ENCODE measurements around the gene CNTNAP5.
A peak's percentile ranks its signal among the peaks of the same experiment; 100 is the strongest.

The CNTNAP5 gene

DNA sequence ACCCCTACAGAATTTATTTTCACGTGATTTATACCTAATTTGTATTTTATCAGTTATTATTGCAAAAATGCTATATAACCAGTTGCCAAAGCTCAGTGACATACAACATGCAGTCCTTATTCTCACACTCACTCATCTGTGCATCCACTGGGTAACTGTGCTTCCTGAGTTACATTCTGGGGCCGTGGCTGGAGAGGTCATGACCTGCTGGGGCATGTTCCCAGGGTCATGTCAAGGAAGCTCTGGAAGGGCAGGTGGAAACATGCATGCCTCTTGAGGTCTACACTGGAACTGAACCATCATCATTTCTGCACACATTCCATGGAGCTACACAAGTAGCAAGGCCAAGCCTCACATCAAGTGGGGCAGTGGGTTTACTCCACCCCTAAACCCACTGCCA, 715.5 kb downstream of the CNTNAP5 start:
- DNase-seq = no peak

DNA sequence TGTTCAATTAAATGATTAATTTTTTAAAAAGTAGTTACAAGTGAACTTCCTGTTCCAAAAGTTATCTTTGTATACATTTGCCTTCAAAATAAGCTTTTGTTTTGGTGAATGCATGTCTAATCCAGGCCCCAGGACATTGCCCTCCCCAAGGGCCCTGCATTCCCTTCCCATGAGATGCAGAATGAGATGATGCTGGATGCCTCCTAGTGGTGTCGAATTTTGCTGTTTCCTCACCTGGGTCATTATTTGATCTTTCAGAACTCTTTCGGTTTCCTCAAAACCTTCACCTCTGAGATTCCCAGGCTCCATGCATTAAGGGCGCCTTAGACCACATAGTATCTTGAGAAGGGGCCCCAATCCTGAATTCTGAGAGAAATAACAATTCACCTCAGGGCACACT, 728.8 kb downstream of the CNTNAP5 start:
- DNase-seq = no peak

DNA sequence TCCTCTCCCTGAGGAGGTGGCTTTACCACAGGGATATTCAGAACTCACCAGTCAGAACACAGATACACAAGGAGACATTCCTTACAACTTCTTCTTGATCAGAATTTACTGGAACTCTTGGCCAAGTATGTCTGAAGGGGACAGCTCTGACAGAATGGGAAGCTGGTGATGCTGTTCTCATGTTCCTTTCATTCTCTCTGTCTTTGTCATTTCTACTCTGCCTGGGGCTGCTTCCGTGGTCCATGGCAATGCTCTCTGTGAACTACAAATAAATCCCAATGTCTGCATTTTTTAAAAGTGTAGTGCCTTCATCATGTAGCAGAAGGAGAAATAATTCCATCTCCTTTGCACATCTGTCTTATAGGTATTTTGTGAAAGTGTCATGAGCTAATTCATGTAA, 730.3 kb downstream of the CNTNAP5 start:
- no peak for DNase-seq

DNA sequence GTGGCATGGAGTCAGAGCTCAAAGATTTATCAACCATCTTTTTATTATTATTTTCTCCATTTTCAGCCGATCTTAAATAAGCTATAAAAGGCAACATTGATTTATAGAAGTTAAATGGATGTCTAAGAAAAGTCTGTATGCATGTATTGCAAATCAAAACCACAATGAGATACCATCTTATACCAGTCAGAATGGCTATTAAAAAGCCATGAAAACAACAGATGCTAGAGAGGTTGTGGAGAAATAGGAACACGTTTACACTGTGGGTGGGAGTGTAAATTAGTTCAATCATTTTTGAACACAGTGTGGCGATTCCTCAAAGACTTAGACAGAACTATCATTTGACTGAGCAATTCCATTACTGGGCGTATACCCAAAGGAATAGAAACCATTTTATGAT, 731.0 kb downstream of the CNTNAP5 start:
- no peak for DNase-seq

DNA sequence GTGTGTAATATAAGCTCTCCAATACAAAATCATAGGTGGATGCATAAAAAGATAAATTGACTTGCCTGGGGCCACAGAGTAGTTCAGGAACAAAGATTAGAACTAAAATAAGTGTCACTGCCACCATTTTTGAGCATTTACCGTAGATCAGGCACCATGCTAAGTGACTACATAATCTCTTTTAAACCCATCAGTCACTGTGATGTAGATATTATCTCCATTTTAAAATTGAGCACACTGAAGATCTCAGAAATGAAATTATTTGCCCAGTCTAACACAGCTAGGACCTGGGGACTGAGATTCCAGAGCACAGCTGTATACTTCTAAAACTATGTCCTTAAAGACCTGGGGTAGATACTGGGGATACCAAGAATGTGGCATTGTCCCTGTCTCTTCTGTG, 737.3 kb downstream of the CNTNAP5 start:
- no peak for DNase-seq

DNA sequence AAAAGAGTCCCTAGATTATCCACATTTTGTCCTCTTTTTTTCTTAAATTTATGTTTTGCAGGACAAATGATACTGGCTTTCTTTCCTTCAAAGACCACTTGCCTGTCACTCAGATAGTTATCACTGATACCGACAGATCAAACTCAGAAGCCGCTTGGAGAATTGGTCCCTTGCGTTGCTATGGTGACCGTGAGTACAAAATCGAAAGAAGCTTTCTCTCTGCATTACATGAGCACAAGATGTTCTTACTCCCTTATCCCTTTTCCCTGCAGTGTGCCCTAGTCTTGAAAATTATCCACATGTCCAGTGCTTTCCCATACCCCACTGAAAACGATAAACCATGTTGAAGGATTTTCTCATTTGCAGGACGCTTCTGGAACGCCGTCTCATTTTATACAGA, 738.5 kb downstream of the CNTNAP5 start:
- DNase-seq = no peak

DNA sequence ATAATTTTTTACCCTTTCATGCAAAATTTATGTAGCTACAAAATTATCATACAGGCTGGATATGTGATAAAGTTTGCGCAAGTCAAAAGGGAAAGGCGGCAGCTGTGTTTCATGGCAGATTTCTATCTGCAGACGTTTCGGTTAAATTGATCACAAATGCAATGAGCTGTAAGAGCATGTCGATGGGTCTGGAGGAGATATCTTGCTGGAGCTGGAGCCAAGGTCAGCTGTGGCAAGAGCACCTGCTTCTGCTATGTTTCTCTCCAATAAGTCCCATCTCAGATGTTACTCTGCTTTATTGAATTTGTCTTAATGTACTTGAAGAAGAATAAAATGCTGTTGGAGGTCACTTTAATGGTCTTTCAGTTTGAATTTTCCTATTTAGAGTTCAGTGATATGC, 749.7 kb downstream of the CNTNAP5 start:
- no peak for DNase-seq

DNA sequence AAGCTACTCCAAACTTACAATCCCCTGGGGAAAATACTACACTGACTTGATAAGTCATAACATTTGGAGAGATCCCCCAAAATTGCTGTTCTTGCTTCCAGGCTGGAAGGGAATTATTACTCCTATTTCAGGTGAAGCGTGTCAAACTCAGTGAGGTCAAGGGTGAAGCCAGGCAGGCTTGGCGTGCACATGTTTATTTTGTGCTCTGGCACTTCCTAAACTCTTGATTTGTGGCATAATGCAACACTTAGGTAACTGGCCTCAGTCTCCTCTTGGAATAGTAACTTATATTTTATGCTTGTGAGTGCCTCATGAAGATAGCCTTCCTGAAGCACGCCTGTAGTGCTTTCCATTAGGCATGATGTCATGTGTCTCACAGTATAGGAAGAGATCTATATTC, 751.2 kb downstream of the CNTNAP5 start:
- no peak for DNase-seq

DNA sequence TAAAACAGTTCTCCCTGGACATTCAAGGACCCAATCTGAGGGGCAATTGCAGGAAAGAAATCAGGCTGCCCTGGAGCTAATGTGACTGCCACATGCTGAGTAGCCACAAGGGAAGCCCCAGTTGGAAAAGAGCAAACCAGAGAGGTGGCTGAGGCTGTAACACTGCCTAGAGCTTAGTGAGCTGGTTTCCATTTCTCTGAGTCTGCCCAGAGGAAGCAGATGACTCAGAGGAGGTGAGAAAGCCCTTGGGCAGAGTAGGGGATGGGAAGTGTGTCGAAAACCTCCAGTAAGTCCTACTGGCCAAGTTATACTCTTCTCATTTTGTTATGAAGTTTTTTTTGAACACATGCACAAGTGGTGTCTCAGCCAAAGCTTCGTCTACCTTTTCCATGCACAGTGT, 753.0 kb downstream of the CNTNAP5 start:
- no peak for DNase-seq

DNA sequence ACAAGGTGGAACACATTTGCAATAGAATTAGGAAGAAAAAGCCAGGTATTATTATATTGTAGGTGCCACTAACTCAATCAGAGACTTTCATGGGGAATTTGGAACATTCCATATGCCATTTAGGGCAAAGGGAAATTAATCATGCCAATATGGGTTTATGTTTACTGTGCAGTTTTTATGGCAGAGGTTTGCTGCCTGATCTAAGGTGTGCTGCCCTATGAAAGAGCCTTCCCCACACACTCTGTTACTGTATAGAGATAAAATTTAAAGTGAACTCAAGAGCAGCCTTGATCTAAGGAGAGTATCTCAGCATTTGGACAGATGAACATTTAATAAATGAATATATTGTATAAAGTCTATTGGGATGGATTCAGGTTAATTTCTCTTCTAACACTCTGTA, 771.6 kb downstream of the CNTNAP5 start:
- no peak for DNase-seq

DNA sequence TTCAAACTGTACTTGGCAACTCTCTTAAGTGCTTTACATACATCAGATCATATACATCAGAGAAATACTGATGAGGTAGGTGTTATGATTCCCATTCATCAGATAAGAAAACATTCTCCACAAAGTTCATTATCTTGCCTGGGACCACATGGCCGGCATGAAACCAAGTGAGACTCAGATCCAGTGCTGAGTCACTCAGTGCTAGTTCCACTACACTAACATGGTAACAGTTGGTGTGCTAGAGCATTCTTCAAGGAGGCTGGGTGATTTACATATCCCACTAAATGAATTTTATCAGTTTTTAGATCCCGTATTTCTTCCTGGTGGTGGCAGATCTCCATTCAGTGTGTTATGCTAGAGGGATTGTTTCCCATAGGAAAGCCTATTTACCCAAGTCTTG, 772.0 kb downstream of the CNTNAP5 start:
- DNase-seq = no peak

DNA sequence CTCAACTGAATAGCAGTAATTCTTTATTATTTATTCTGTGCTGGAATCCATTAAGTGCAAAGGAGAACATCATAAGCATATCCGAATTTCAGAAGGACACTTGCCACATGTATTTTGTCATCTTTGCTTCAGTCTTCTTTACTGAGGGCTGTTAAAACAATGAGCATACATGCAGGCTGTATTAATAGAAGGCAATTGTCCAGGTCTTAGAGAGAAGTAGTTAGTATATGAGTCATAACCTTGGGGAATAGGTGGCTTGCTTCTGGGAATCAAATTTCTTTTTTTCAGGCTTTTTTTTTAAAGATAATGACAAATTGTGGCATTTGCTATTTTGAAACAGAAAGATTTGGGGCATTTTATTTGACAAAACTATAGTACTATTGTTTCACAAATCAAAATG, 773.5 kb downstream of the CNTNAP5 start:
- DNase-seq = no peak

DNA sequence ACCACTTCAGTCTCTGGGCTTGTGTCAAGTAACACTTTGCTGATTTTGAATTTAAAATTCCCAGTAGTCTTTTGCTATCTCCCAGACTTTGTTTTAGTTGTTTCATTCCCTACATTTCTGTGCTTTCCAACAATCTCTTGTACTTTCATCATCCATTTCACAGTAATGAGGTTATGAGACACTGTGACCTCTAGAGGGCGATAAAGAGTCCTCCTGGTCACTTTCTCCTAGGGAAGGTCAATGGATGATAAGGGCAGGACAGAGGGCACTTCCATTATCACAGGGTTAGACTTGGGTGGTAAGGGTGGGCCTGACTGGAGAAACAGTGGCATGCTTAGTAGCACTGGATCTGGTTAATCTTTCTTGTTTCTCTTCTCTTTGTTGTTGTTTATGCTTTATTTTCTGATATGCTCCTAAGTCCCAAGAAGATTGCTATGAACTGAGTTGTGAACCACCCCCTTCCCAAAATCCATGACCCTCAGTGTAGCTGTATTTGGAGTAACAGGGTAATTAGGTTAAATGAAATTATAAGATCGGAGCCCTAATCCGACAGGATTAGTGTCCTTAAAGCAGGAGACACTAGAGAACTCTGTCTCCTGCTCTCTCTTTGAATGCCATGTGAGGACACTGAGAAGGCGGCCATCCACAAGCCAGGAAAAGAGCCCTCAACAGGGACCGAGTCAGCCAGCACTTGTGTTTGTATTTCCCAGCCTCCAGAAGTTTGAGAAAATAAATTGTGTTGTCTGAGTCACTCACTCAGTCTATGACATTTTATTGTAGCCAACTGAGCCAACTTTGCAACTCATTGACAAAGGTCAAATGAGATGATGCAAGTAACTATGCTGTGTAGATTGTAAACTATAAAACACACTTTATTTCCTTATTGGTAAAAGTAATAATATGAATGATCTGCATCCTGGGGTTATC, 779.2 kb downstream of the CNTNAP5 start:
- peak; percentile 9 for DNase-seq

DNA sequence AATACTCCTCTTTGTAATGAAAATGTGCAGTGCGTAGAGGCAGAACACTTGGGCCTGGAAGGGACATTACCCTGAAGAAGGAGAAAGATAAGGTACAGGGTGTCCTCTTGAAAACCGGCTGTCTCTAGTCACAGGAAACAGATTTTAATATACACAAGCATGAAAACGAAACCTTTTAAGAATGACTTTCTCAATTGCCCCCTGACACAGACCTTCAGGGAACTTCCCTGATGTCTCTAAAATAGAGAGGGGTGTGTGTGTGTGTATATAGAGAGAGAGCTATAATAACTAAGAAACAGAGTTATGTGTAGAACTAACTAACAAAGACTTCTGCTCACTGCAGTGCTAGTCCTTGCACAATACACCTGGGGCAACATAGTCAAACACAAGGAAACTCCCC, 780.0 kb downstream of the CNTNAP5 start:
- DNase-seq = no peak

DNA sequence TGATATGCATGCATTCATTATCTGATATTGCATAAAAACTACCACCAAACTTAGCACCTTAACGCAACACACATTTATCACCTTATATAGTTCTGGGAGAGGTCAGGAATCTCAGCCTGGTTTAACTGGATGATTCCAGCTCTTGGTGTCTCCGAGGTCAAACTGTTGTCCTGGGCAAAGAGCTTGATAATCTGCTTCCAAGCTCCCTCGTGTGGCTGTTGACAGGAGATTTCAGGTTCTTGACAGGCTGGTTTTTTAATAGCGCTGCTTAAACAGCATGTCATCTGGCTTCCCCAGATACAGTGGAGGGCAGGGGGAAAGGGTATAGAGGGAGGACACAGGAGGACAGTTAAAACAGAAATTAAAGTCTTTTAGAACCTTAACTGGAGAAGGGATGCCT, 785.0 kb downstream of the CNTNAP5 start:
- peak; percentile 37 for DNase-seq

DNA sequence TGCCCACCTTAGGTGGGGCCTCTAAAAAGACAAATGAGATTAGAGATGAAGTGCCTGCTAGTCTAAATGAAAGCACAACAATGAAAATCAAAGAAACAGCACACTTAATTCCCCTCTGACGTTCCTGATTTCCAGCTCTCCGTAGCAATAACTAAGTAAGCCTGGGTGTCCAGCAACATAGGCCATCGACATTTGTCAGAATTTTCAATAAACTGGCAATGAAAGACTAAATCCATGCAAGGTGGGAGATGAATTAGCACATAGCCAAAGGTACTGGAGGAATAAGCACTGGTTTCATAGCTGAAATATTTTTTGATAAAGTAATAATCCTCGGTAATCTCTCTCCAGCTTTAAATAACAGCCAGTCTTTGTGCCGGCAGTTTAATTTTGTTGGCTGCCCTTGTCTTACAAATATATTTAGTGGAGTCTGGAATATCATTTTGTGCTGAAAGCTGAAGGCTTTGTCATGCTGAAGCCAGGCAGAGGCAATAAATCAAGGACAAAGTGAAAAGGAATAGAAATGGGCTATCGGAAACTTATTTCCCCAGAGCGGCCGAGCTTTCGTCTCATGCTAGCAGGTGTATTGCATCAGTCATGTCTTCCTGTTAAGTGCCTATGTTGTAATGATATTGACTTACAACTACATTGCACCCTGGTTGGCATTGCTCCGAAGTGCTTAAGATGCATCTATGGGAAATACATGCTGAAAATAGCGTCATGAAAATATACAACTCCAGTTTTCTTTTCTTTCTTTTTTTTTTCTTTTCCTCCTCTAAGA, 790.1 kb downstream of the CNTNAP5 start:
- DNase-seq = no peak

DNA sequence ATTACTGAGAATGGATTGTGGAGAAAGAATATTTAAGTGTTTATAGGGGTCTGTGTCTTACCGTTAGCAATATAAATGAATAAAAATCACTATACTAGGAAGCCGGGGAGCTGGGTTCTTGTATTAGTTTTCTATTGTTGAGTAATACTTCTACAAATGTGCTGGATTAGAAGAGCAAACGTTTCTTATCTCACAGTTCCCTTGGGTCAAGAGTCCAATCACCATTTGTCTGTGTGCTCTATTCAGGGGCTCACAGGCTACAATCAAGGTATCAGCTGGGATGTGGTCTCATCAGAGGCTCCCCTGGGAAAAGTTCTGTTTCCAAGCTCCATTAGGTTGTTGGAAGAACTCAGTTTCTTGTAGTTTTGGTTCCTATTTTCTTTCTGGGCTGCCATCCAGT, 790.9 kb downstream of the CNTNAP5 start:
- DNase-seq = no peak

DNA sequence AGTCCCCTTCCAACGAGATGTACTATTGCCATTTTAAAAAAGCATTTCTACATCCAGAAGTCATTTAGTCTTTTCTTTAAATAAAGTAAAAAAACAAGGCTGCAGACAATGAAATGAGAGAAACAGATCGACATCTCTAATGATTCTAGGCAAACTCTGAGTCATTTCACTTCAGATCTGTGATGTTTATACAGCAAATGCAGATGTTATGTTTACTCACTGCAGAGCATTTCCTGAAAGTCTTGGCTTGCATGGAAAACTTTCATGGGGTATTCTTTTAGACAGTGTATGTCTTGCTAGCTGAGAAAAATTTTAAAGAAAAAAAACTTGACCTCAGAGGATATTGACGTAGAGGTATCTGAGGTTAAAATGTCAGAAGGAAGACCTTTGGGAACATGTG, 797.4 kb downstream of the CNTNAP5 start:
- DNase-seq = no peak

DNA sequence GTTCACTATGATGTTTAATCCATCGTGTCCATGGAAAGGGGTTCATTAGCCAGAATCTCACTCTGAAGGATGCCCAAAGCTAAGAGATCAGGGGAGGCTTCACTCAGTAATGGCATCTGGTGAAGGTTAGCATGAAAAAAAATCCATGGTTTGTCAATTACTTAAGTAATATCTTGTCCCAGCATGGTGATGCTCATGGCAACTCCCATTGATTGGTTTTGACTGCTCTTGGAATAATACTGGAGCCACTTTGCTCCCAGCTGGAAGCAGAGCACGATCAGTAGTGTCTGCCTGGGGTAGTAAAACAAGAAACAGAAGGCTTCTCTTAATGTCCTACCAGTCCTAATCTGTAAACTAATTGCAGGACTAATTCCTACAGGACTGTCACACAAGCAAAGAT, 799.4 kb downstream of the CNTNAP5 start:
- no peak for DNase-seq

DNA sequence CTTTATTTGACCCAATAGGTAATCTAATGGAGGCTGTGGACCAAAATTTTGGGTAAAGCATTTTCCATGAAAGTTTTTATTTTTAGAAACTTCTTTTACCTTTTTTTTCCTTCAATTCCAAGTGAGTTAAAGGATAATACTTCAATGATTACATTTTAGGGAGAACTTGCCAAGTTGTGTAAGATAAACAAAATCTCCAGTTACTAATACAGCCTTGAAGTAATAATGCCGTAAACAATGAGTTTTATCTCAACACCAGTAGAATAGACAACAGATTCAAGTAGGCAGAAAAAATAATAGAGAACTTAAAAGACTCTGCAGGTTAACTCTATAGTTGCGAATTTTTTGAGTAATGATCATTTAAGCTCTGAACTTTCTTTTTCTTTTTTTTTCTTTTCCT, 807.4 kb downstream of the CNTNAP5 start:
- DNase-seq = no peak

DNA sequence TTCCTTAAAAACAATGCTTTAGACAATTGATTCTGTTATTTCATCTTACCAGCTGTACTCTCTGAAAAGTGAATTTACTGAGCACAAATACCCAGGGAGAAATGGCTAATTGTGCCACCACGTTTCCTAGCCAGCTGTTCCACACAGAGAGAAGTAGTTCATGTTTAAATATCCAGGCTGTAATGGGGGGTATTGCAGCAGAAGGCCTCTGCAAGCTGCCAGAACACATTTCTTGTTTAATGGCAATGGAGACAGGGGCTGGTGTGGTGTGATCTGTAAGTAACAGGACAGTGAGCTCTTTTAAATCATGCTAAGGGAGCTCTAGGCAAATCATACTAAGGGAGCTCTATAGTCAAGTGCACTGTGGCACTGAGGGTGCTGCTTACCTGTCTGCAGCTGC, 809.2 kb downstream of the CNTNAP5 start:
- no peak for DNase-seq

DNA sequence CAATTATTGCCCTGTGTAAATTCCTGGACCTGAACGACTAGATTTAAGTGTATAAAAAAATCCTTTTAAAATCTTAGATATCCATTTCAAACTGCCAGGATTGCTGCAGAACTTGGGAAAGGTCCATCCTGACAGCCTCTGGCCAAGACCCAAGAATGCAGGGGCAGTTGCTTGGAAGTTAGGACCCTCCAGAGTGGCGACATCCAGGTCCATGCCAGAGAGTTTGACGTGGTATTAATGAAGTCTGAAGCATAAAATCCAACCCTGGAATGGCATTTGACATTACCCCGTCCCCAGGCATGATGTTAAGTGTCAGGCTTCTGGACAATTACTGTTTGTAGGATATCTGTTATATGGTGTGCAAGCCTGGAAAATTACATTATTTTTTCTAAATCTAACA, 810.2 kb downstream of the CNTNAP5 start:
- DNase-seq = no peak

DNA sequence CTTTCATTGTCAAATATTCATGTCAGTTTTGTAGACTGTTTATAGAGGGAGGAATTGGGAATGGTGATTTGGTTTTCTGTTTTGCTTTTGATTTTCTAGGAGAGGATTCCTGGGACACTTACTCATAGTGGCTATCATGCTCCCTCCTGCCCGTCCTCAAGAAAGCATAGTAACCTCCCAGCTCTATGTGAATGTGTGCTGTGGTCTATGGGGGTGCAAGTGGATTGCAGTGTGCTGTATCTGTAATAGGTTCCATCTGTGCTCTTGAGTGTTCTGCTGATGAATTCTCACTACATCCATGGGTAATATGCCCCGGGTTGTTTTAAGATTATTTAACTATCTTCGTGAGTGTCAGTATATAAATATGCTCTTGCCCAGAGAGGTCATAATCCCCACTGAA, 811.3 kb downstream of the CNTNAP5 start:
- no peak for DNase-seq

DNA sequence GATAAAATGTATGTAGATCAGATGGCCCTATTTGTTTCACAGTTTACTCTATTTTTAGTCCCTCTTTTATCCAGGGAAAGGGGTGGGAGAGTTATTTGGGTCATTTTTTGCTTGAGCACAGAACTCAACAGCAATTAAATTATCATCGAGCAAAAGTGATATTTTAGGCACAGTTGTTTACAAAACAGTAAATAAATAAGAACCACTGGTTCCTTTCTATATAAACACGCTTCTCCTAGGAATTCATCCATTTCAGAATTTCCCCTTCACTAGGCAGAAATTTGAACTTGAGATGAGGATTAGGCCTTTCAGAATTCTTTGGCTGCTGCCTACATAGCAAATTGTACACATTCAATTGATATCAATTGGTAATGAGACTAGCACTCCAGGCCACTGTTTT, 812.4 kb downstream of the CNTNAP5 start:
- no peak for DNase-seq

Data from NCI-H345 (cell line).